GM15510 (cell line): Measurements from ENCODE around the gene CCDC63.

ENCODE experiments used
- POLR2A ChIP-seq: IDR thresholded peaks from 3 replicates; pipeline ENCODE4 v1.6.1; 2011; ENCODE audit warnings: borderline replicate concordance; ENCODE audit not compliant: insufficient read length; ENCODE audit errors: extremely low read depth

CCDC63 gene

DNA sequence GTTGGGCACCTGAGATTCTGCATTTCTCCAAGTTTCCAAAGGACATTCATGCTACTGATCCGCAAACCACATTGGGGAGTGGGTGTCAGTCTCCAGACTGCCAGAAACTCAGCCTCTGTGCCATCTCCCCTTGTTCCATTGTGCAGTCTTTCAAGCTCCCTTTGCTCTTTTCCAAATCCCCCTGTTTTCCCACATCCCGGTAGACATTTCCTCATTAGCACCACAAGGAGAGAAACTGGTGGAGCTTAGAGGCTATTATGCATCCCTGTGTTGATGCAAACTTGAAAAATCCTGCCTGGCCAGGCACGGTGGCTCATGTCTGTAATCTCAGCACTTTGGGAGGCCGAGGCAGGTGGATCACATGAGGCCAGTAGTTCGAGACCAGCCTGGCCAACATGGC is 10.7 kb downstream of the CCDC63 start:
- TF ChIP-seq POLR2A, result no peak

DNA sequence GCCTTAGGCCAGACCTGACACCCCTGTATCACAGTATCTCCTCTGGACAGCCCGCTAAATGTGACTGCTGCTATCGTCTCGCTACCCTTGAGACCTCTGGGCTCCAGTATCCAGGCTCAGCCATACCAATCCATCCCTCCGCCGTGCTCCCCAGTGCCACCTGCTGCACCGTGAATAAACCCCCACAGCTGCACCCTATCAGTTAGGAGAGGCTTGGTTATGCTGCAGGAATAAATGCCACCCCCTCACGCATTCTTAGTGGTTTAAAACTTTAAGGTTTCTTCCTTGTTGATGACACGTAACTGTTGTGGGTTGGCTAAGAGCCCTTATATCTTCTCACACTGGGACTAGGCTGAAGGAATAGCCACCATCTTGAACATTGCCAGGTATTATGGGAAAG is 12.1 kb downstream of the CCDC63 start:
- no peak for TF ChIP-seq POLR2A

DNA sequence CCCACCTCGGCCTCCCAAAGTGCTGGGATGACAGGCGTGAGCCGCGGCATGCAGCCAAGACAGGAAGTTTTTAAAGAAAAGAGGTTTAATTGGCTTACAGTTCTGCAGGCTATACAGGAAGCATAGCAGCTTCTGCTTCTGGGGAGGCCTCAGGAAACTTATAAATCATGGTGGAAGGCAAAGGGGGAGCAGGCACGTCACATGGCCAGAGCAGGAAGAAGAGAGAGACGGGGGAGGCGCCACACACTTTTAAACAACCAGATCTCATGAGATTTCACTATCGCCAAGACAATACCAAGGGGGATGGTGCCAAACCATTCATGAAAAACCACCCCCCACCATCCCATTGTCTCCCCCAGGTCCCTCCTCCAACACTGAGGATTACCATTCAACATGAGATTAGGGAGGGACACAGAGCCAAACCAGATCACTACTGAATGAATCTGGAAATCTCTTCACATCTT is 14.1 kb downstream of the CCDC63 start:
- TF ChIP-seq POLR2A, result no peak

DNA sequence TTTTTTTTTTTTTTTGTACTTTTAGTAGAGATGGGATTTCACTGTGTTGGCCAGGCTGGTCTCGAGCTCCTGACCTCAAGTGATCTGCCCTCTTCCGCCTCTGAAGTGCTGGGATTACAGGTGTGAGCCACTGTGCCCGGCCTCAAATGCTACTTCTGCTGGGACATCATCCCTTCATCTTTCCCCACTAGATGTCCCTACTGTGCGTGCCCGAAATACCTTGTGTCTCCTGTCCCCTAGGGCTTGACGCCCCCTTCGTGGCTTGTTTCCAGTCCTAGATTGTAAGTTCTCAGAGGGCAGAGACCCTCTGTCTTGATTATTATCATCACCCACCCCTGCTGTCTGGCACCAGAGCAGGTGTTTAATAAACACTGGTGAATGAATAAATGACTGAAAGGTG is 14.9 kb downstream of the CCDC63 start:
- no peak for TF ChIP-seq POLR2A

DNA sequence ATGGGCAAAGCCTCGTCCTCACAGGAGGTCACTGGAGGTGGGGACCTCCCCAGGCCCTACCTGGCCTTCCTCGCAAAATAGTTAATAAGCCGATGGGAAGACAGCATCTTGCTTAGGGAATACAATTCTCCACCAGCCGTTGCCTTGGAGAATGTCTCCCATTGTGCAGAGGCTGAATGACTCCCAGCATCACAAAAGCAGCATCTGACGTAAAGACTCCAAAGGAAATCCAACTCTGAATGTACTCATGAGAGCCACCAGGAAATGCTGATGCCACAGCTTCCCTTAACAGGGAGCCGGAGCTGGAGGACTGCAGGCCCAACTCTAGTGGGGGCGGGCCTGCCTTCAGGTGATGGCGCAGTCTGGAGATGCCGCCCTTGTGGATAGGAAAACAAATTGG is 15.5 kb downstream of the CCDC63 start:
- TF ChIP-seq POLR2A, result no peak

DNA sequence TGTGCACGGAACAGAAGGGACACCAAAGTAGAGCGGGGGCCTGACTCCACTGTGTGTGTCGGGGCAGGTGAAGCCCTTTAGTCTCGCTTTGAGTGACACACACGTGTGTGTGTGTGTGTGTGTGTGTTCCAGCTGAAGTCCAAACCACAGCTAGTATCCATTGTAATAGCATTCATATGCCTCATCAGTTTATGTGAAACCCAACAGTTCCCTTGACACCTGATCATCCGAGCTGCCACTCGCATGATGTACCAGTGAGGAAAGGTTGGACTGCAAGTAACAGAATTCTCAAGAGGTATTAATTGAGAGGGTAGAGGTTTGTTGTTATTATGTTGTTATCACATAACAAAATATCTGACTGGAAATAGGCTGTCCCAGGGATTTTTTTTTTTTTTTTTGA is 16.4 kb downstream of the CCDC63 start:
- TF ChIP-seq POLR2A, result no peak

DNA sequence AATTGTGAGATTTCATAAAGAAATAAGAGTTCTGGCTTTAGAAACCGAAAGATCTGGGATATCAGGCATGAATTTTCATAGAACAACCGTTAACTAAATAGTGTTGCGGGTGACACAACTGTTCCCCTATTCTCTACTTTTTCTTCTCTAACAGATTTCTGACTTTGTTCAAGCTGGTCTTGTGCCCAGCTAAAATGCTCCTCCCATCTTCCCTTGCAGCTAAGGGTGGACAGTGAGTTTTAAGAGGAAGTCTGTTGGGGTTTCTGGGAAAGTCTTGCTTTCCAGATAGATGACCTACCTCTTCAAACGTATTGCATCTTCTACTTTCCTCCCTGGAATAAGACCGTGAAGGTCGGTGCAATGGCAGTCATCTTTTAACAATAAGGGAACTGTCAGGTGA is 18.7 kb downstream of the CCDC63 start:
- TF ChIP-seq POLR2A, result no peak

DNA sequence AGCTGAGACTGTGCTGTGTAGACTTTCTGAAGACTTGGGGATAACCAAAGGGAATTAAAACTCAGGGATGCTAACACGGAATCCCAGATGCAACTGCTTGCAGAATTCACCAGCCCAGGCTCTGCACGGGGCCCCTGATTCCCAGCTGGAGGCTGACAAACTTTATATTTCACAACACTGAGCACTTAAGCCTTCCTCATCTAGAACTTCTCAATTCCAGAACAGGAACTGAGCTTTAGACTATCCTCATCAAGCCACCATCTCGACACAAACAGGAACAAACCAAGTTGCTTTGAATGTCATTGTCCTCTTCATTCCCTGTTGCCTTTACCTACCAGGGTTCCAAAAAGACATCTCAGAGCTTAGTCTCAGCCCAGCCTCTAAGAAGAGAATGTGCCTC is 22.2 kb downstream of the CCDC63 start:
- TF ChIP-seq POLR2A, result no peak

DNA sequence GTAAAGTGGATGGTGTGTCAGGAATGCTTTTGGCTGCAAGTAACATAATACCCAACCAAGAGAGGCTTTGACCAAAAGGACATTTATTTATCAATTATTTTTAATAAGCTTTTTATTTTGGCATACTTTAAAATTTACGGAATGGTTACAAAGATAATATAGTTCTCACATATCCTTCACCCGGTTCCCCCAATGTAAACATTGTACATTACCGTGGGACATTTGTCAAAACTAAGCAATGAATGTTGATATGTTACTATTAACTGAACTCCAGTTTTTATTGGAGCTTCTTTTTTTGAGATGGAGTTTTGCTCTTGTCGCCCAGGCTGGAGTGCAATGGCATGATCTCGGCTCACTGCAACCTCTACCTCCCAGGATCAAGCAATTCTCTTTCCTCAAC is 23.0 kb downstream of the CCDC63 start:
- no peak for TF ChIP-seq POLR2A

DNA sequence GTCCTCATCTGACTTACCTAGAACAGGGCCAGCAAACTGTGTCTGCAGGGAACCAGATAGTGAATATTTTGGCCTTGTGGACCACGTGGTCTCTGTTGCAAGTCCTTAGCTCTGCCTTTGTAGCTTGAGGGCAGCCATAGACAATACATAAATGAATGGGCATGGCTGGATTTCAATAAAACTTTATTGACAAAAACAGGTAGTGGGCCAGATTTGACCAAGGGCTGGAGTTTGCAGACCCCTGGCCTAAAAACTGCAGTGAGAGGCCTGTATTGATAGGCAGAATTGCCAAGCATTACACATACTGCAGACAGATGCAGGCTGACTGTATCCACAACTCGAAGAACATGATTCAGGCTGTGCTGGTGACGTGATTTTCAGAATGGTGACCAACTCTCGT is 25.3 kb downstream of the CCDC63 start:
- no peak for TF ChIP-seq POLR2A

DNA sequence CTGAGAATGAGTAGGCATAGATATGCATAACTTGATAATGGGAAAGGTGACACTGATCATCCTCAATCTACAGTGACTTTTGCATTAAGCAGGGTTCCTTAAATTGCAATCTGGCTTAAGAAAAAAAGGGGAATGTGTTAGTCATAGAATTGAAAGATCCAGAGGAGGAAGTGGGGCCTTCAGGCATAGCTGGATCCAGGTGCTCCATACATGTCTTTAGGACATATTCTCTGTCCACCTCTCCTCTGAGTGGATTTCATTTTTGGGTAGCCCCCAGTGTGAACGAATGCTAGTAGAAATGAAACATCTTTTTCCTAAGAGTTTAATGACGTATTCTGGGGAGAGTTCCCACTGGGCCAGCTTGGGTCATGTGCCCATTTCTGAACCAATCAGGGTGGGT is 27.6 kb downstream of the CCDC63 start:
- TF ChIP-seq POLR2A, result no peak

DNA sequence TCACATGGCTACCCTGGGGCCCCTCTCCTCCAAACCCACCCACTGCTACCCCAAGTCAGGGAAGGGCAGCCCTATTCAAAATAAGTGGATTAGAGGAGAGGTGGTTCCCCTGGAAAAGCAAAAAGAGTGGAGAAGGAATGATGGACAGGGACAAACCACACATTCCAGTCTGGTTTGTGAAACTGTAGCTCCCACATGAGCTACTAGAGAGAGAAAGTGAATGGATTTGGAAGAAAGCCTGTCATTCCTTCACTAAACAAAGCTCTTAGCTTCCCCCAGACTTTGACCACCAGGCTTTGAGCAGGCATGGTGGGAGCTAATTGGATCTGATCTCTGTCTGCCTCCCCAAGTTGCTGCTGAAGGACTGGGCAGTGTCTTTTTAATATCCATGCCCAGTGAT is 28.0 kb downstream of the CCDC63 start:
- no peak for TF ChIP-seq POLR2A

DNA sequence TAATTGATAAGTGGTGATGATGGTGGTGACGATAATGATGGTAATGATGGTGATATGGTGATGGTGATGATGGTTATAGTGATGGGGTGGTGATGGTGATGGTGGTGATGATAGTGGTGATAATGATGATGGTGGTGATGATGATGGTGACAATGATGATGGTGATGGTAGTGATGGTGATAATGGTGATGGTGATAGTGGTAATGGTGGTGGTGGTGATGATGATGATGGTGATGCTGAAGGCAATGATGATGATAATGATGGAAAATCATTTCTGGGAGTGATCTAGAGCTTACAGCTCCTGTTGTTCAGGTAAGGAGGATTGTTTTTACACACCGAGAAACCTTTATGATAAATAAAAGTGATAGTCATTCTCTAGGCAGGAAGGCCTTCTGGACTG is 33.9 kb downstream of the CCDC63 start:
- no peak for TF ChIP-seq POLR2A

DNA sequence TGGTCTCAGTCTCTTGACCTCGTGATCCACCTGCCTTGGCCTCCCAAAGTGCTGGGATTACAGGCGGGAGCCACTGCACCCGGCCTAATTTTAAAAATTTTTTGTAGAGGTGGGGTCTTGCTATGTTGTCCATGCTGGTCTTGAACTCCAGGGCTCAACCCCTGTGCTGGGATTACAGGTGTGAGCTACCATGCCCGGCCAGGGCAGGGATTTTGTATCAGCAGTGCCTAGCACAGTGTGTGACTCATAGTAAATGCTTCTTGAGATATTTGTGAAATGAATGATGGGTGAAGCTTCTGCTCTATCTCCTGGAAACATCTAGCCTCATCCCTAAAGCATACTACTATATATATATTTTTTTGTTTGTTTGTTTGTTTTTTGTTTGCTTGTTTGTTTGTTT is 36.5 kb downstream of the CCDC63 start:
- no peak for TF ChIP-seq POLR2A

DNA sequence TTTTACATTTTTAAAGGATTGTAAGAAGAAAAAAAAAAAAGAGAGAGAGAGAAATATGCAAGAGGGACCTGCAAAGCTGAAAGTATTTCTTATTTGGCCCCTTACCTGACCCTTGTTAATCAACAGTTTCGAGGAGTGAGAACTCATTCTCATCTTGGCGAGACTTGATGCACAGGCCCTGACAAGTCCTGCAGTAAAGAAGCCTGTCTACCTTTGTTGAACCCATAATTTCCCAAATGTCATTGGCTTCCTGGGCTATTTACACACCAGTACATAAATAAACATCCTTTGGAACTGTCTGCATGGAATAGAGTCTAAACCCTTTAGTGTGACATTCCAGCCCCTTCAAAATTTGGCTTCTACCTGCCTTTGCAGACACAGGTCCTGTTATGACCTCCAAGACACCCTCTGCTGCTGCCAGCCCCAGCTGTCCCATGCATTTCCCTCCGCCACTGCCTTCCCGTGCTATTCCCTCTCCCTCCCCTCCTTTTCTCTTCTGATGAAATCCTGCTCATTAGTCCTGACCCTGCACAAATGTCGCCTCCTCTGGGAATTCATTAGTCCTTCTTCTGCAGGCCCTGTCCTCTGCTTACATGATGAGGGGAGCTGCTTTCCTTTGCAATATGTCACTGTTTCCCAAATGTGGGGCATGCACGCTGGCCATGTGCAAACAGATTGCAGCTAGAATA is 38.5 kb downstream of the CCDC63 start:
- TF ChIP-seq POLR2A, result no peak

DNA sequence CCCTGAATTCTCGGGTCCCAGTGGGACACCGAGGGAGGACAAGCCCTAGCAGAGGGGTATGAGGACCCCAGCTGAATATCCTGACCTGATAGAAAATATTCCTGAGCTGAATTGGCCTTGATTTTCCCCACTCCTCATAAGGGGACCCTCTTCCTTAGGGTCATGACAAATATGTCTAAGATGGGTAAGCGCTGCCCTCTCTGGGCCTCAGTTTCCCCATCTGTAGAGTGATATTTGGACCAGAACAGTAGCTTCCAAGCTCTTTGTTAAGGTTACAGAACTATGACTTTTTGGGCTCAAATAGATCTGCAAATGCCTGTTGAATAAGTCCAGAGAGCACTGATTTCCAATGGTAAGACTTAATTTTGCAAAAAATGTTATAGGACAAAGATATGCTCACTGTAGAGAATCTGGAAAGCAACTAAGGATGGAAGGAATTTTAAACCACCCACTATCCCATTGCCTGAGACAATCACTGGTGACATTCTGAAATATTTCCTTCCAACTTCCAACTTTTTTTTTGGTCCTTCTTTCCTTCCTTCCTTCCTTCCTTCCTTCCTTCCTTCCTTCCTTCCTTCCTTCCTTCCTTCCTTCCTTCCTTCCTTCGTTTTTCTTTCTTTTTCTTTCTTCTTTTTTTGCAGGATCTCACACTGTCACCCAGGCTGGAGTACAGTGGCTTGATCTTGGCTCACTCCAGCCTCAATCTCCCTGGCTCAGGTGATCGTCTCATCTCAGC is 41.6 kb downstream of the CCDC63 start:
- TF ChIP-seq POLR2A, result no peak

DNA sequence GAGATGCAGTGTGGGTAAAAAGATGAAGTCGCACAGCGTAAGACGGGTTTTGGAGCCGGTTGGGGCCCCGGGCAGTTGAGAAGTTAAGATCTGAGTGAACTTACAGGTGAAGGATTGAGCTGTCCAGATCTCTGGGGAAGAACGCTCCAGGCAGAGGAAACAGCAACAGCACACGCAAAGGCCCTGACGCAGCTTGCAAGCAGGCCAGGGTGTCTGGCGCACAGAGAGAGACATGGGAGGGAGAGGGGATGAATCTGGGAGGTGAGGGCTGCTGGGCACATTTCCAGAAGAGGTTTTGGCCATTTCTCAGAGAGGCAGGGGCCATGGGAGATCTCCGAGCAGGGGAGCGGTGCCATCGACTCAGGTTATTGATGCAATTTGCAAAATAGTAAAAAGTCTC is 42.6 kb downstream of the CCDC63 start:
- no peak for TF ChIP-seq POLR2A

DNA sequence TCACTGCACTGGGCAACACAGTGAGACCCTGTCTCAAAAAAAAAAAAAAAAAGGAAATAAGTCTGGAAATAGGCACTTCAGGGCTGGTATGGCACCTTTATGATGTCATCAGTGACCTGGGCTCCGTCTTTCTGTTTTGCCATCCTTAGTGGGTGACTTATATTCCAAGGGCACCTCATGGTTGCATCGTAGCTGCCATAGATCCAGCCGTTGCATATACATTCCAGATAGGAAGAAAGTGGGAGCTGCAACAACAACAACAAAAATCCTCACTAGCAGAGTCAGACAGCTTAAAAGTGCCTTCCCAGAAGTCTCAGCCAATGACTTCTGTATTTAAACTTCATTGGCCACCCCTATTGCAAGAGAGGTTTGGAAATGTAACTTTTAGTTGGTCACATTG is 47.2 kb downstream of the CCDC63 start:
- no peak for TF ChIP-seq POLR2A

DNA sequence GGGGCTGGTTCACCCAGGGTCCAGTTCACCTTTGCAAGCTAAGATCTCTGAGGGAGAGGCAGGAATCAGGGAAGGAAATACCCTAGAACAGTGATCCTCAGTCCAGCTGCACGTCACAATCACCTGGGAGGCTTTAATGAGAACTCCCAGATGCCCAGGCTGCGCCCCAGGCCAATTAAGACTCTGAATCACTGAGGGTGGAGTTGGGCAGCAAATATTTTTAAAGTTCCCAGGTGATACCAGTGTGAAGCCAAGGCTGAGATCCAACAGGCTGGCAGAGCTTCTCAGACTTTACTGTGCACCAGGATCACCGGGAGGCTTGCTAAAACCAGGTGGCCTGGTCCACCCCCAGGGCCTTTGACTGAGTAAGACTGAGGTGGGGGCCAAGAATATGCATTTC is 49.8 kb downstream of the CCDC63 start:
- TF ChIP-seq POLR2A, result no peak
